Activated naive CD4-positive, alpha-beta T cell treated with anti-CD3 and anti-CD28 coated beads, Interleukin-2, amount 50 U/mL, for 24 hours (primary cell): Measurements from ENCODE around the gene PPIB.

ENCODE experiments used
- H3K27ac Mint-ChIP-seq: one replicate; pipeline ENCODE4 v1.8.0; 2021; ENCODE audit warnings: mild to moderate bottlenecking, mixed read lengths
- H3K27me3 Mint-ChIP-seq: one replicate; pipeline ENCODE4 v1.8.0; 2021; ENCODE audit warnings: mixed read lengths
- H3K36me3 Mint-ChIP-seq: one replicate; pipeline ENCODE4 v1.8.0; 2021; ENCODE audit warnings: mixed read lengths
- H3K4me1 Mint-ChIP-seq: one replicate; pipeline ENCODE4 v1.8.0; 2021; ENCODE audit warnings: mixed read lengths
- H3K4me3 Mint-ChIP-seq: one replicate; pipeline ENCODE4 v1.8.0; 2021; ENCODE audit warnings: mild to moderate bottlenecking, mixed read lengths
- H3K9me3 Mint-ChIP-seq: one replicate; pipeline ENCODE4 v1.8.0; 2021; ENCODE audit warnings: mixed read lengths

Gene PPIB

DNA sequence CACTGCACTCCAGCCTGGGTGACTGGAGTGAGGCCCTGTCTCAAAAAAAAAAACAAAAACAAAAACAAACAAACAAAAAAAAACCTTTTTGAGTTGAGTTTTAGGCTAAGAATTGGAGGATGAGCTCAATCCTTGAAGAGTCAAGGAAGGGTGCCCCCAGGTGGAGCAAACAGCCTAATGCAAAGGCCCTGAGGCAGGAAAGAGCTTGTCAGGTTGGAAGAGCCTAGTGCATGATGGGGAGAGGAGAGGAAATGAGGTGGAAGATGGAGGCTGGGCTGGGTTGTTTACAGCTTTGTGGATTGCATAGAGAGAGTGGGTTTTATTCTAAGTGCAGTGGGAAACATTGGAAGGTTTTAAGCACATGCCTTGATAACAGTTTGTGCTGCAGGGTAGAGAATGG is 13.4 kb downstream of the PPIB start:
- Mint-ChIP-seq H3K27ac (no peak overlapping the region), H3K4me3 (no peak overlapping the region), H3K9me3 (no peaks in the 10 kb centered on the region), H3K36me3 (peaks cover 2% of the 10 kb centered on the region), H3K4me1 (peaks cover 23% of the 10 kb centered on the region), H3K27me3 (peaks cover 4% of the 10 kb centered on the region)

DNA sequence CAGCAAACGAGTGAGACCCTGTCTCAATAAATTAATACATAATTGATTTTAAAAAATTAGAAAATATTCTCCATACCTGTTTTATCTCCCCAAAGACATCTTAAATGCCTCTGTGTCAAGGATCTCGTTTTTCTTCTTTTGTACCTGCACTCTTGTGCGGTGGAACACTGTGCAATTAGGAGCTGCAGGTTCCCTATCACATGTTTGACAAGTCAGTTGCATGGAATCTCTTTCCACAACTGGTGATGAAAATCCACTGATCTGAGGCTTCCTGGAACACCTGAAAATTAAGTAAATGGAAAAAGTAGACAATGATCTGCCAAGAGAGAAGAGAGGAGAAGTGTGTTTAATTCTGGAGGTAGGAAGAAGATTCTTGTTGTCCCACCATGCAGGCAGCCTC is 14.2 kb downstream of the PPIB start:
- Mint-ChIP-seq H3K27me3 (peaks cover 4% of the 10 kb centered on the region), H3K4me3 (no peak overlapping the region), H3K36me3 (peaks cover 1% of the 10 kb centered on the region), H3K4me1 (peaks cover 20% of the 10 kb centered on the region), H3K27ac (no peak overlapping the region), H3K9me3 (no peaks in the 10 kb centered on the region)

DNA sequence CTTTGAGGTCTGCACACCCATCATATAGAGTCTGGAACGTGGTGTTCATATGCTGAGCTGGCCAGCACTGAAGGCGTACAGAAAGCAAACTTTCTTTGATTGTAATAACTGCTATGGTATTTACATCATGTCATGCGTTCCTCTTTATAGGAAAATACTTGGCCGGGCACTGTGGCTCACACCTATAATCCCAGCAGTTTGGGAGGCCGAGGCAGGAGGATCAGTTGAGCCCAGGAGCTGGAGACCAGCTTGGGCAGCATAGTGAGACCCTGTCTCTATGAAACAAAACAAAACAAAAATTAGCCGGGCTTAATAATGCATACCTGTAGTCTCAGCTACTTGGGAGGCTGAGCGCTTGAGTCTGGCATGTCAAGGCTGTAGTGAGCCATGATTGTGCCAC is 14.7 kb downstream of the PPIB start:
- no peak overlapping the region for H3K27ac Mint-ChIP-seq
- peaks cover 16% of the 10 kb centered on the region for H3K4me1 Mint-ChIP-seq
- no peak overlapping the region for H3K4me3 Mint-ChIP-seq
- peaks cover 2% of the 10 kb centered on the region for H3K27me3 Mint-ChIP-seq
- no peaks in the 10 kb centered on the region for H3K36me3 Mint-ChIP-seq
- H3K9me3 Mint-ChIP-seq, result no peaks in the 10 kb centered on the region

DNA sequence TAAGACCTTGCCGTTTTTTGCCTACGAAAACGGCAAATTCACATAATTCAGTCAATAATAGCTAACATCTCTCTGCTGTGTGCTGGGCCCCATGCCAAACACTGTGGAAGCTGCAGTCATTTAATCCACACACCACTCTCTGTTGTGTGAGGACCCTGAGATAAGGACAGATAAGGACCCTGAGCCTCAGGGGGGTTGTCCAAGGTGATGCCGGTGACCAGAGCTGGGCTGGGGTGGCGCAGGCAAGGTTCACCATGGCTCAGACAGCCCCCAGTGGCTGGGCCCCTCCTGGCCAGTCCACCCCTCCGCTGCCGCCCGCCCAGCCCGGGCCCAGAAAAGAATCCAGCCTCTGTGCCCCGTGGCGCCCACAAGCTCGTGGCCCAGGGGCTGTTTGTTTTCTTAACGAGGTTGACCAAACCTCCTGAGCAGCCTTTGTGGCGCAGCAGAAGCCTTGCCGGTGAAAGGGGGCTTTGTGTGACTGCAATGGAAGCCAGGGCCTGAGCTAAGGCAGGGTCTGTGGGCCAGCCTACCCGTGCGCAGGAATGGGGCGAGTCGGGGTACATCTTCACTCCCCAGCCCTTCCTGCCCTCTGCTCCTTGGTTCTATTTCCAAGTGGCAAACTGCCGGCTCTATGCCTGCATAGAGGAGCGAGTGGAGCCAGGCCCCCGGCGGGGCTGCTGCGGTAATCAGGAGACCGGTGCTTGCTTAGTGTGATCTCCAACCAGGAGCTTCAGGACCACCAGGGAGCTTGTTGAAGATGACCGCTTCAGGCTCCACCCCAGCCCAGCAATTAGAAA is 15.7 kb downstream of the PPIB start:
- H3K36me3 Mint-ChIP-seq, result no peaks in the 10 kb centered on the region
- no peak overlapping the region for H3K27ac Mint-ChIP-seq

DNA sequence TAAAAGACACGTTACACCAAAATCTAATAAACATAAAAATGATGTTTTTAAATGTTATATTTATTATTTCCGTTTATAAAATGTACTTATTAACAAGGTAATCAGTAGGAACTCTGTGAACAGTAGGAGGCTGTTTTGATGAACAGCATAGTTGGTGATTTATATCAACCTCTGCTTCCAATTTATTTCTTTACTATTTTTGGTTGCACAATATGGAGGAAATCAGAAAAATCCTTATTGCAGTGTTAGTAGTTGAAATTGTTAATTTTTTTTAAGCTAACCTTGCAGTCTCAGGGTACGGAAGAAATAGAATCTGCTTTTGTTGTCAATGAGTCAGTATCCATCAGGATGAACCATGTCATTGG is 16.3 kb downstream of the PPIB start:
- Mint-ChIP-seq H3K27ac (no peak overlapping the region), H3K27me3 (peaks cover 2% of the 10 kb centered on the region), H3K4me1 (peaks cover 16% of the 10 kb centered on the region), H3K9me3 (no peaks in the 10 kb centered on the region), H3K4me3 (no peak overlapping the region), H3K36me3 (peaks cover 2% of the 10 kb centered on the region)

More for the DNA sequence above, 15.7 kb downstream of the PPIB start:
- H3K4me1 Mint-ChIP-seq, result peaks cover 16% of the 10 kb centered on the region
- no peaks in the 10 kb centered on the region for H3K9me3 Mint-ChIP-seq
- H3K4me3 Mint-ChIP-seq, result no peak overlapping the region
- H3K27me3 Mint-ChIP-seq, result peaks cover 2% of the 10 kb centered on the region

DNA sequence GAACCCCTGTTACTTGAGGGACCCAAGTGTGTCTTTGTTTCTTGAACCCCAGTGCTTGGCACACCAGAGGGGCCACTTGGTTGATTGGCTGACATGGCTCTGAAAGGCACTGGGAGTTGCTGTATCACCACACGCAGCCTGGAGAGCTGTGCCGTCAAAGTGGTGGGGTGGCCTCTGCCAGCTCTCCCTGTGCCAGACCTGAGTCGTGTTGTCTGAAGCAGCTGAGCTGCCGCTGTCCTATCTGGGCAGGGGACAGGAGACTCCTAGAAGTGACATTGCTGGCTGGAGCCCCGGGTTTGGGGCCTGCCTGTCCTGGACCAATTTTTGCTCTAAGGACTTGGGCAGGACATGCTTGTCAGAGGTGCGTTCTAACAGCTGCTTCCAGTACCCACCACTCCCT is 16.8 kb downstream of the PPIB start:
- Mint-ChIP-seq H3K4me1 (peaks cover 15% of the 10 kb centered on the region), H3K27ac (no peak overlapping the region), H3K36me3 (peaks cover 5% of the 10 kb centered on the region), H3K9me3 (no peaks in the 10 kb centered on the region), H3K27me3 (peaks cover 2% of the 10 kb centered on the region), H3K4me3 (no peak overlapping the region)

DNA sequence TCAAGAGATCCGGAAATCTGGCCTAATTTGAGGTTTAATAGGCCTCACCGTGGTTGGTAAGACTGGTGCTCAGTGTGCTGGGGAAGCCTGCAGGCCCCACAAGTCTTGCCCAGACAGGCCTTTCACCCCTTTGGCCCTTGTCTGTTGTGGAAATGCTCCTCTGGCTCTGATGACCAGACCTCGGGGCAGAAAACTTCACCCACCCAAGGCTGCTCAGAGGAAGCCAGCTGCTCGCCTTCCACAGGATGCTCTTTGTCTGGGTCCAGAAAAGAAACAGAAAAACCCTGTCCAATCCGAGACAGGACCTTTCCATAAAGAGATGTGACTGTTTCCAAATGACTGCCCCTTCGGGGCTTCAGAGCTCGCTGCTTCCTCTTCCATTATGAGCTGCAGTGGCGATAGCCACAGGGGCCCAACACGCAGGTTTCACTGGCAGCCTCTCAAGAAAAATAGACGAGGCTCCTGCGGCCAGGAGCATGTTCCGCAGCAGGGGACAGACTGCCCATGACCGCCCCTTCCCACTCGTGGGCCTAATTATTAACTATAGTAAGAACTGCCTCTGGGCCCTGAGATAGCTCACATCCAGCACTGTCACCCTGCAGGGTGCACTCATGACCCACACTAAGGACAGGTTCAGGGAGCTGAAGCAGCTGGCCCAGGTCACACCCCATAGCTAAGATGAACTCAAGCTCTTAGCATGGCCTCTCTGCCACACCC is 18.1 kb downstream of the PPIB start:
- Mint-ChIP-seq H3K36me3 (peaks cover 6% of the 10 kb centered on the region), H3K4me1 (peaks cover 10% of the 10 kb centered on the region), H3K27ac (no peak overlapping the region), H3K4me3 (no peak overlapping the region), H3K27me3 (no peaks in the 10 kb centered on the region), H3K9me3 (no peaks in the 10 kb centered on the region)

DNA sequence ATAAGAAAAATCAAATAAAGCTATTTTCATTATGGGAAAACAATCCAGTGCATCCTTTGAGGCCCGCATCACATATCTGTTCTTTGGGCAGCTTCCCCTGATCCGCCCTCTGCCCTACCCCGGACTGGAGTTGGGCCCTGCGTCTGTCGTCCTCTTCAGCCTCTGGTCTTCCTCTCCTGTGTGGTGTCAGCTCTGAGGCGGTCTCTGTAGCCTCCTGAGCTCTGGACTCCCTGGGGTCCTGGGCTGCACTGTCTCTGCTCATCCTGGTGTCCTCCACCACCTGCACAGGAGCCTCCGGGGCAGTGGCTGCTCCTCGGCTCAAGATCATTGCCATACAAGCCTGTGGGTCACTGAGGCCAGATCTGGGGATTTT is 18.6 kb downstream of the PPIB start:
- no peaks in the 10 kb centered on the region for H3K9me3 Mint-ChIP-seq
- H3K36me3 Mint-ChIP-seq, result peaks cover 6% of the 10 kb centered on the region
- H3K27ac Mint-ChIP-seq, result no peak overlapping the region
- no peaks in the 10 kb centered on the region for H3K27me3 Mint-ChIP-seq
- no peak overlapping the region for H3K4me3 Mint-ChIP-seq
- peaks cover 5% of the 10 kb centered on the region for H3K4me1 Mint-ChIP-seq

DNA sequence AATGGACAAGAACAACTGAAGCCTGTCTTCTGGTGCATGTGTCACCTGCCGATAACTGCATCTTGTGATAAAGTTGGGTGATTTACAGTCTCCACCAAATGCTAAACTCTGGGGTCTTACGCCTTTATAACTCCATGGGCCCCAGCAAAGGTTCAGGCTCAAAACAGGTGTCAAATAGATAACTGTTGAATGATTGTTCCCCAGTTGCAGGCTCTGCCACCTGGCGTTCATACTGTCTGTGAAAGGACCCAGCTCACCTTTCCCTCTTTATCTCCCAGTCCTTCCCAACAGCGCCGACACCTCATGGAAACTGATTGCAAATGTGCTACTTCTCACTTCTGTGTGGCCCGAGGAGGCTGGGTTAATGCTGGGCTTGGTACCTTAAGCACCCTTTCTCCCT is 19.5 kb downstream of the PPIB start:
- Mint-ChIP-seq H3K4me1 (no peaks in the 10 kb centered on the region), H3K4me3 (no peak overlapping the region), H3K36me3 (peaks cover 6% of the 10 kb centered on the region), H3K27ac (no peak overlapping the region), H3K27me3 (no peaks in the 10 kb centered on the region), H3K9me3 (no peaks in the 10 kb centered on the region)

DNA sequence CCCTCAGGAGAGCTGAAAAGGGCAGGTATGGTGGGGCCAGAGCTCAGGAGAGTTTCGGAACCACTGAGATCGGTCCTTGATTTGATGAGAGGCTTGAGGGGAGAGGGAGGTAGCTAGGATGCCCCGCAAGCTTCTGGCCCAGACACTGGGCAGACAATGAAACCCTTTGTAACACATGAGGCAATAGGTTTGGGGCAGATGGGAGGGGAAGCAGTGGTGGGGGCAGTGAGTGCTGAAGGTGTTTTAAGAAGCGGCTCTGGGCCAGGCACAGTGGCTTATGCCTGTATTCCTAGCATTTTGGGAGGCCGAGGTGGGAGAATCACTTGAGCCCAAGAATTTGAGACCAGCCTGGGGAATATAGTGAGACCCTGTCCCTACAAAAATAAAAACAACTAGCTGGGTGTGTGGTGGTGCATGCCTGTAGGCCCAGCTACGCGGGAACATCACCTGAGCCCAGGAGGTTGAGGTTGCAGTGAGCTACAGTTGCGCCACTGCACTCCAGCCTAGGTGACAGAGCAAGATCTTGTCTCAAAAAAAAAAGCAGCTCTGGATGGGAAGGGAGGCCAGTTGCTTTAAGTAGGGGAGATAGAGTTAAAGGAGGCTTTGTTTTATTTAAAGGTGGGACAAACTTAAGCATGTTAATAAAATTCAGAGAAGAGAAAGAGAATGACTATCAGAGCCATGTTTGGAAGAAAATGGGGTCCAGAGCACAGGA is 20.9 kb downstream of the PPIB start:
- Mint-ChIP-seq H3K36me3 (peaks cover 6% of the 10 kb centered on the region), H3K27ac (no peak overlapping the region), H3K4me3 (no peak overlapping the region), H3K27me3 (no peaks in the 10 kb centered on the region), H3K4me1 (no peaks in the 10 kb centered on the region), H3K9me3 (no peaks in the 10 kb centered on the region)

DNA sequence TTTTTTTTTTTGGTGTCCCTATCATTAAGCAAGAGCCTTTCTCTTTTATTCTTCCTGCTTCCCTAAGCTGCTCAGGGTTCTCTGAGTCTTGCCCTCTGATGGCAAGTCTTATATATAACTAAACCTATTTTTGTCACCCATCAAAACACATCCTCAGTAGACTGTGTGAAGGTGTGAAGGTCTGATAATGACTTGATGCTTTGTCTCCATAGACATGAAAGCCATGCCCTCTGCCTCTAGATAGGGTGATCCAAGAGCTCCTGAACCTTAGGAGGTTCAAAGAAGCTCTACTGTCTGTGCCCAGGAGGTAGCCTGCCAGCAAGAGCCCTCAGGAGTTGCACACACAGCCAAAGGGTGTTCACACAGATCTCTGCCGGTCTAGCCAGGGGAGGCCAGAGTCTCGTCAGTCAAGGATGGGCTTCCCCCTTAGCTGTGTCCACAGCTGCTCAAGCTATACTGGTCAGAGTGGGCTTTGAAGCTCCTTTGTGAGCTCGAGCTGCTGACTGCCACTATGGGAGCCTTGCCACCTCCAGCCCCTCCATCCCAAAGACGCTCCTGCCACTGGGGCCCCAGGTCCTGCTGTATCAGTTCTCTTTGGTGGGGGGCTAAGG is 24.4 kb downstream of the PPIB start:
- H3K4me1 Mint-ChIP-seq, result no peaks in the 10 kb centered on the region
- no peaks in the 10 kb centered on the region for H3K27me3 Mint-ChIP-seq
- no peak overlapping the region for H3K4me3 Mint-ChIP-seq
- peaks cover 8% of the 10 kb centered on the region for H3K36me3 Mint-ChIP-seq
- no peak overlapping the region for H3K27ac Mint-ChIP-seq
- H3K9me3 Mint-ChIP-seq, result no peaks in the 10 kb centered on the region

DNA sequence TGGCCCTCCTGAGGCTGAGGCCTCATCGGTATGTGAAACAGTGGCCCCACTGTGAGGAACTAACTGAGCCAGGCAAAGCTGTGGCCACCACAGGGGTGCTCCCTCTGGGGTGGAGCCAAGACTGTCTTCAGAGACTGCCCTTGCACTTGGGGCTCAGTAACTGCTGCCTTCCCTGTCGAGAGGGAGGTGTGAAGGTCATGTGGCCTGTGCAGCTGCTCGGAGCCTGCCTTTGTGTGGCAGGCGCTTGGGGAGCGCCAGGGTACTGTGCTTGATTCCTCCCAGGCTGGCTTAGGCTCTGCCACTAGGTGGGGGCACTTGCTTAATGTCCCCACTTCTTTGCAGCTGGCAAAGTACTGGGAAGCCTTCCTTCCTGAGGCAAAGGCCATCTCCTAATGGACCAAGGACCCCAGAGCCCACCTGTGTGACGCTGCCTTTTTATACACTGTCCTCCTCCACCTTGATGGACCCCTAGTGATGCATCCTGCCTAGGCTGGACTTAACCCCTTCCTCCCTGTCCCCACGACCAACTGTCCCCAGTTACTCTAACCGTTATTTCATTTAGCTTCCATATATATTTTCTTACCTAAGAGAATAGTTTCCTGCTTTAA is 25.5 kb downstream of the PPIB start:
- H3K27ac Mint-ChIP-seq, result no peak overlapping the region
- no peaks in the 10 kb centered on the region for H3K9me3 Mint-ChIP-seq
- peaks cover 8% of the 10 kb centered on the region for H3K36me3 Mint-ChIP-seq
- no peaks in the 10 kb centered on the region for H3K4me1 Mint-ChIP-seq
- no peaks in the 10 kb centered on the region for H3K27me3 Mint-ChIP-seq
- H3K4me3 Mint-ChIP-seq, result no peak overlapping the region

DNA sequence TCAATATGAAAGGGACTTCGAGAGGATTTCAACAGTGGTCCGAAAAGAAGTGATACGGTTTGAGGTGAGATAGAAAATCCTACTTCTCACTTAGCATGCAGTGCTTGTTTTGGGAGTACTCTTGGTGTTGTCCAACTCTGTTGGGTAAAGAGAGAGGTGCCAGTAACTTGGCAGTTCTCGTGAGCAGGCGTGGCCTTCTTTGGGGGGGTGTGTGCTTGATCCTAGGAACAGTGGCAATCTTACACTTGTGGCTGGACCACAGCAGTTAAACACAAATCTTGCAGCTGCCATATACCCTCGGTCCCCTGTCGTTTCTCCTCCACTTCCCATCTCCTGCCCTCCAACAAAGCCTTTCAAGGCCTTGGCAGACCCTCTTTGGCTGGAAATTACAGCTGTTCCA is 26.5 kb downstream of the PPIB start:
- no peak overlapping the region for H3K27ac Mint-ChIP-seq

DNA sequence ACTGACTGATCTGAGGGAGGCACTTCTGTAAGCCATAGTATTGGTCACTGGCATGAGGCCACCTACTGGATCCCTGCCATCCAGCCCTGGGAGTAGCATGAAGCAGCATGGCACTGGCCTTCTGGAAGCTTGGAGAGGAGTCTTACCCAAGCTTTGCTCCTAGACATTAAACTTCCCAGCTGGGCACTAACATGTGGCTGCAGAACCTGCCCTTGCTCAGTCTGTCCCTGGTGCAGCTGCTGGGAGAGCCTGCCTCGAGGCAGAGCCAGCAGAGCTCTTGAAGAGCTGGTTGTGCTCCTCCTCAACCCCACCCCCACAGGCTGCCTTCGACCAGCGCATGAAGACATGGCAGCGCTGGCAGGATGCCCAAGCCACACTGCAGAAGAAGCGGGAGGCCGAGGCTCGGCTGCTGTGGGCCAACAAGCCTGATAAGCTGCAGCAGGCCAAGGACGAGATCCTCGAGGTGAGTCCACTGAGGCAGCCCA is 28.4 kb downstream of the PPIB start:
- no peaks in the 10 kb centered on the region for H3K4me1 Mint-ChIP-seq
- H3K36me3 Mint-ChIP-seq, result peaks cover 4% of the 10 kb centered on the region
- H3K27me3 Mint-ChIP-seq, result no peaks in the 10 kb centered on the region

More for the DNA sequence above, 26.5 kb downstream of the PPIB start:
- no peaks in the 10 kb centered on the region for H3K27me3 Mint-ChIP-seq
- peaks cover 8% of the 10 kb centered on the region for H3K36me3 Mint-ChIP-seq
- H3K9me3 Mint-ChIP-seq, result no peaks in the 10 kb centered on the region
- no peaks in the 10 kb centered on the region for H3K4me1 Mint-ChIP-seq
- no peak overlapping the region for H3K4me3 Mint-ChIP-seq

DNA sequence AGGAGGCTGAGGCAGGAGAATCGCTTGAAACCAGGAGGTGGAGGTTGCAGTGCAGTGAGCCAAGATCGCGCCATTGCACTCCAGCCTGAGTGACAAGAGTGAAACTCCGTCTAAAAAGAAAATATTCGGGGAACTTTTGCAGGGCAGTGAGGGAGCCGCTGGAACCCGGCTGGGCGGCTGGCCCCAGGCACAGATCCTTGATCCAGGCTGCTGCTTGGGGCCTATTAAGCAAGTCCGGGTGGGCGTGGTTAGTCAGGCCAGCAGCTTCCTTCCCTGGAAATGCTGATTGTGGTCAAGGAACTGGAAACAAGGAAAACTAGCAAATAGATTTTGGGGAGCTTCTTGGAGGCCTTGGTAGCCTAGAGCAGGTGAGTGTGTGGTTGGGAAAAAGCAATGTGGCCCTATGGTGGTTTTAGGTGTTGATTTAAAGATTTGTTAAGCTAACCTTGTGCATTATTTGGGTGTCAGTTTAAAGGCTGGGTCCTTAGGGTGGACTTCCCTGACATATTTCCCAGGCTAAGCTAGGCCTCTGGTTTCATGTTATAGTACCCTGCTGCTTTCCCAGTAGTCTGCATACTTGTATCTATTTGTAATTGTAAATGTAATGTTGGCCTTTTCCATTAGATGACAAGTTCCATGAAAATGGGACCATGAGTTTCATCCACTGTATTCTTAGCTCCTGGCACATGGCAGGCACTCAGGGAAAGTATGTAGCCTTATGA is 29.0 kb downstream of the PPIB start:
- Mint-ChIP-seq H3K36me3 (peaks cover 4% of the 10 kb centered on the region), H3K27ac (no peak overlapping the region), H3K27me3 (no peaks in the 10 kb centered on the region), H3K4me3 (no peak overlapping the region), H3K4me1 (no peaks in the 10 kb centered on the region), H3K9me3 (no peaks in the 10 kb centered on the region)

More for the DNA sequence above, 28.4 kb downstream of the PPIB start:
- H3K9me3 Mint-ChIP-seq, result no peaks in the 10 kb centered on the region
- H3K4me3 Mint-ChIP-seq, result no peak overlapping the region
- H3K27ac Mint-ChIP-seq, result no peak overlapping the region
